ENCODE results near the gene EFHD2. TPM values are rescaled to one million over a fixed set of nuclear protein-coding genes. Genes with fewer than 3 reads are reported as not detected.
"Not testable (repeated sequence)": the region's sequence is repeated elsewhere in the genome, so short reads cannot be mapped to it uniquely, and the experiment has no call there.

Gene EFHD2
- total RNA-seq, 1 donor from 2014 or later: 57.2 TPM

- DNase-seq (ENCODE audit: extremely low spot score in 2 of 2): no peak
- TF ChIP-seq CTCF (IDR thresholded peaks at IDR 0.05) (no peak), POLR2A (IDR thresholded peaks at IDR 0.05) (no peak), POLR2AphosphoS5 (IDR thresholded peaks at IDR 0.05; ENCODE audit: insufficient read depth in 1 of 2, low read depth in 1 of 2) (no peak)
- no peaks in the 10 kb centered on the region for H3K9me3 ChIP-seq
- no peaks in the 10 kb centered on the region for H3K27me3 ChIP-seq
- intact Hi-C loops (cut with DNase I): no loop called here
- no peak overlapping the region for H3K27ac ChIP-seq
- peaks cover 10% of the 10 kb centered on the region for H3K4me1 ChIP-seq
- no peaks in the 10 kb centered on the region for H3K36me3 ChIP-seq
- H3K4me3 ChIP-seq: peak overlapping the region in 1 of 2 donors; percentile 10
Observed at GRCh38 chr1:15386164-15386749, 23.4 kb upstream of the EFHD2 start.

DNA sequence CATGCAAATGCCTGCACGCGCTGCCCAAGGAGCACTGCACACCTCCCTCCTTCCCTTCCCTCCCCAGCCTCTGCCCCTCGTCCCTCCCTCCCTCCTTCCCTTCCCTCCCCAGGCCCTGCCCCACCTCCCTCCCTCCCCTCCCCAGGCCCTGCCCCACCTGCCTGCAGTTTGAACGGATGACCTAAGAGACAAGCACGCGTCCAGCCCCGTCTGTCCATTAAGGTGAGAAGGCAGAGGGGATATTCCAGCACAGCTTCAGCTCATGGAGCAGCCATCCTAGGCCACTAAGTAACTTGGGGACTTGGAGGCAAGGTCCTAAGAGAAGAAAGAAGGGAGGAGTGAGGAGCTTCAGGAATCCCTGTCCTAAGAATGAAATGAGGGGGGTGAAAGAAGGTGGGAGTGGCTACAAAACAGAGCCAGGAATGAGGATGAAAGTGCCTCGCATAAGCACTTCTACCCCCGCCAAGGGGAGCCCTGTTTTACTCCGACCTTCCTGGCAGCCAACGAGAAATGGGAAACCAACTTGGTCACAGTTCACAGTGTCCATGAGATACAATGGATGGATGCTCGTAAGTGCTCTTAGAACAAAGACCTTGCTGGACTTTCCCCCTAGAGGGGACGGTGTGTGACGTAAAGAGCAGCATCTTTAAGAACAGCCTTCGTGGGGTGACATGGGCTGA is 21.3 kb upstream of the EFHD2 start:
- H3K36me3 ChIP-seq: no peaks in the 10 kb centered on the region
- no peak for TF ChIP-seq CTCF (IDR thresholded peaks at IDR 0.05)
- no peak for TF ChIP-seq POLR2A (IDR thresholded peaks at IDR 0.05)
- TF ChIP-seq POLR2AphosphoS5 (IDR thresholded peaks at IDR 0.05; ENCODE audit: insufficient read depth in 1 of 2, low read depth in 1 of 2): no peak
- H3K4me3 ChIP-seq: no peak overlapping the region
- intact Hi-C loops (cut with DNase I): no loop called here
- DNase-seq (ENCODE audit: extremely low spot score in 2 of 2): no peak
- H3K27me3 ChIP-seq: no peaks in the 10 kb centered on the region
- peaks cover 10% of the 10 kb centered on the region for H3K4me1 ChIP-seq
- no peak overlapping the region for H3K27ac ChIP-seq
- H3K9me3 ChIP-seq: no peaks in the 10 kb centered on the region

GRCh38 chr1:15389828-15390227 is 19.9 kb upstream of the EFHD2 start:
- DNase-seq (ENCODE audit: extremely low spot score in 2 of 2); H3K36me3 ChIP-seq; H3K4me3 ChIP-seq; H3K9me3 ChIP-seq; H3K27ac ChIP-seq; H3K27me3 ChIP-seq; intact Hi-C loops (cut with DNase I): not testable (repeated sequence)
- H3K4me1 ChIP-seq: peaks cover 10% of the 10 kb centered on the region

GRCh38 chr1:15390667-15391066 is 19.0 kb upstream of the EFHD2 start:
- Histone ChIP-seq H3K4me1 (peaks cover 10% of the 10 kb centered on the region), H3K27me3 (no peaks in the 10 kb centered on the region), H3K27ac (no peak overlapping the region), H3K36me3 (no peaks in the 10 kb centered on the region), H3K9me3 (no peaks in the 10 kb centered on the region), H3K4me3 (no peak overlapping the region)
- no peak for DNase-seq (ENCODE audit: extremely low spot score in 2 of 2)
- TF ChIP-seq CTCF (IDR thresholded peaks at IDR 0.05) (no peak), POLR2AphosphoS5 (IDR thresholded peaks at IDR 0.05; ENCODE audit: insufficient read depth in 1 of 2, low read depth in 1 of 2) (no peak), POLR2A (IDR thresholded peaks at IDR 0.05) (no peak)
- intact Hi-C loops (cut with DNase I): no loop called here

- TF ChIP-seq CTCF (IDR thresholded peaks at IDR 0.05) (no peak), POLR2A (IDR thresholded peaks at IDR 0.05) (no peak), POLR2AphosphoS5 (IDR thresholded peaks at IDR 0.05; ENCODE audit: insufficient read depth in 1 of 2, low read depth in 1 of 2) (no peak)
- DNase-seq (ENCODE audit: extremely low spot score in 2 of 2): no peak
- intact Hi-C loops (cut with DNase I): no loop called here
- peaks cover 4% of the 10 kb centered on the region for H3K4me1 ChIP-seq
- no peaks in the 10 kb centered on the region for H3K36me3 ChIP-seq
- H3K27me3 ChIP-seq: no peaks in the 10 kb centered on the region
- no peaks in the 10 kb centered on the region for H3K9me3 ChIP-seq
- no peak overlapping the region for H3K27ac ChIP-seq
- no peak overlapping the region for H3K4me3 ChIP-seq
Observed at GRCh38 chr1:15391366-15391765, 18.3 kb upstream of the EFHD2 start.

All from vagina (tissue), 2 donors.